HUDEP-2 (cell line): ENCODE results near the gene TAGLN3.

ENCODE experiments used
- DNase-seq, 76 experiments: peaks; one replicate each; lab custom pipeline; 2025; ENCODE audit not compliant: unreplicated experiment in 76 of 76; lab: John Stamatoyannopoulos, UW

The TAGLN3 gene

GRCh38 chr3:111998636-111999483 lies at the start of gene TAGLN3:
TAGLN3 (plus strand) TSS chr3:111998922; CDS start chr3:111999423, 501 bp downstream.
- DNase-seq: no peak

DNA sequence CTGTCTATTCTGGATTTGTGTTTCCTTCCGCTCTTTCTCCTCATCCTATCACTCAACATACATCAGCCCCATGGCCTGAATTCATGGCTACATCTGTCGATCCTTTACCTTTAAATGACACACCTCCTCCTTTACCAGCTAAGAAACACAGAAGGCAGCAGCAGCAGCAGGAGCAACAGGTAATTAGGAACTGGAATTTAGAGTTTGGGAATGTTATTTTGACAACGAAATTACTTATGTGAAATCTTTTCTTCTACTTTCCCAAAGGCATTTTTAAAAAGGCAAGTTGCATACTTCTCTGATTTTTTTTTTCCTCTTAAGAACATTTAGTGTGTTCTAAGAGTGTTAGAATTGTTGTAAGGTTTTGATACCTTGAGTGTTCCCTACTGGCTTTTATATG lies 49.0 kb upstream of the TAGLN3 start:
- DNase-seq: no peak

GRCh38 chr3:111951032-111951431 lies 47.7 kb upstream of the TAGLN3 start:
- DNase-seq: no peak

GRCh38 chr3:111952086-111952485 lies 46.6 kb upstream of the TAGLN3 start:
- DNase-seq: no peak

- DNase-seq: no peak
These were observed 45.8 kb upstream of the TAGLN3 start for GRCh38 chr3:111952866-111953450.

- no peak for DNase-seq
These were observed 44.3 kb upstream of the TAGLN3 start for GRCh38 chr3:111954228-111954990.

GRCh38 chr3:111955876-111956275 lies 42.8 kb upstream of the TAGLN3 start:
- DNase-seq: no peak

DNA sequence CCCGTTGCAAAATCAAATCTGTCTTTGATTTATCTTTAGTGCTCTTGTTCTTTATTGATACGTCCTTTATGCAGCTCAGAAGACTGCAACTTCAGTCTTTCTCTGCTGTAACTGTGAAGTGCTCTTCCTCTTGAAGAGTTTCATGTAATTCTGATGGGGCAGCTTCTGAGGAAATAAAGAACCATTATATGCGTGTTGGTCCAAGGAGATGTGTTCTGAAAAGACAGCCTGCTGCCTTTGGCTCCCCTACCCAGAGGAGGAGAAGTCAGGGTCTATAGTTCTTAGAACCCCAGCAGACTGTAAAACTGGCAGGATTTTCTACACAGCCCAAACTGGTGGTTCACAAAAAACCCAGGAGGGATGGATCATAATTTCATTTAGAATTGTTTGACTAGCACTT lies 42.3 kb upstream of the TAGLN3 start:
- DNase-seq: no peak

- DNase-seq: no peak
These were observed 41.6 kb upstream of the TAGLN3 start for GRCh38 chr3:111956995-111957734.

GRCh38 chr3:111961461-111962164 lies 37.1 kb upstream of the TAGLN3 start:
- no peak for DNase-seq

GRCh38 chr3:111963424-111963823 lies 35.3 kb upstream of the TAGLN3 start:
- DNase-seq: no peak

DNA sequence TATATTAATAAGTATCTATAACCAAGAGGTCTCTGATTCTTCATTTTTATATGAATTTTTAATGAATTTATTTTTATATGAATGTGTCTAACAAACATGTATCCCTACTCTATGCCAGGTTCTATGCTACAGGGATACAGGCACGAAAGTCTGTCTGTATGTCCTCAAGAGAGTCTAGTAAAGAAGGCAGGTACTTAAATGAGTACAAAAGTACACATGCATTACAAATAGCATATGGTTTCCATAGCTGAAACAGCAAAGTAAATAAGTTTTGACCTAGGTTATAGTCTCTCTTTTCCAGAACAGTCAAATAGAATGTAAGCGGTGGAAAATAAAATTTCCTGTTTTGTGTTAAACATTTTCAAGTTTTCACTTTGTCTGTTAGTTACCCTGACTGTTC lies 33.2 kb upstream of the TAGLN3 start:
- DNase-seq: no peak

- DNase-seq: no peak
These were observed 31.7 kb upstream of the TAGLN3 start for GRCh38 chr3:111967068-111967467.

- peak in 62 of 76 experiments; percentile 2 to 74 (median 44) for DNase-seq
These were observed 31.0 kb upstream of the TAGLN3 start for GRCh38 chr3:111967651-111968274.

- no peak for DNase-seq
These were observed 30.2 kb upstream of the TAGLN3 start for GRCh38 chr3:111968319-111969054.

DNA sequence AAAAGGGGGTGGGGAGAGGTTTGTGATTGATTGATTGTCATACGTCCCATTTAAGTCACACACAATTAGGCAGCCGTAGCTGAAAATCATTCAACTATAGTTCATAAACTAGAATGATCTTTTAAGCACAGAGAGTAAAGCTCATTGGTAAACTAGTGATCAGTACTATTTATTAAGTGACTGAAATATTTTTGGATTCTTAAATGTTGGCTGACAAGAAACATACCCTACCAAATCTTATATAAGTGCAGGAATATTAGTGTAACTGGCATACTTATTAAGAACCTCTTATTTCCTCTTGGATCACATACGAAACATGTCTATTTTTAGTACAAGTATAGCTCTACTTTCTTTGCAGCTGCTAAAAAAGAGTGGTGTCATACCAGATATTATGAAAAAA lies 28.3 kb upstream of the TAGLN3 start:
- no peak for DNase-seq

- DNase-seq: no peak
These were observed 27.1 kb upstream of the TAGLN3 start for GRCh38 chr3:111971533-111972130.

- no peak for DNase-seq
These were observed 25.8 kb upstream of the TAGLN3 start for GRCh38 chr3:111972891-111973290.

DNA sequence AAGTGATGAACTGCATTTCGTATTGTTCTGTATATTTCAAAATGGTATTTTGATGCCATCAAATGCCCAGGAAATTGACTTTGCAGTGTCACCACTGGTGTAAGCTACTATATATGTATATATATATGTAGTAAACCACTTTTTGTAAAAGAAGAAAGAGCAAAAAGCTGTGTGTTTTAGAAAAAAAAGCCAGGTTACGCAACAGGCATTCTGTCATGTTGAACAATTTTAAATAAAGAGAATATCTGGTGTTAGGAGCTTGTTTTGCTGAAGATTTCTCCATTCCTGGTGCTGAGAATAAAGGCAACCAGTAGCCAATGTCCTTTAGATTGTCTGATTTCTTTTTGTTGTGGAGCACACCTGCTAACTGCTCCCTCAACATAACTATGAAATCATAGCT lies 23.6 kb upstream of the TAGLN3 start:
- no peak for DNase-seq
